ENCODE results near the gene CNBD2. TPM values are rescaled to one million over a fixed set of nuclear protein-coding genes. Genes with fewer than 3 reads are reported as not detected.
"Not testable (repeated sequence)": the region's sequence is repeated elsewhere in the genome, so short reads cannot be mapped to it uniquely, and the experiment has no call there.

Gene CNBD2
- total RNA-seq, 1 experiment from 2014 or later: 8.4 TPM

- no peaks in the 10 kb centered on the region for H3K9me3 ChIP-seq (ENCODE audit: low read length)
- H3K9ac ChIP-seq (ENCODE audit: low read length): no peak overlapping the region
- no peaks in the 10 kb centered on the region for H3K36me3 ChIP-seq (ENCODE audit: insufficient read depth, low read length)
- no peak overlapping the region for H3K4me3 ChIP-seq (ENCODE audit: low read length)
- H3K4me1 ChIP-seq (ENCODE audit: low read length): peaks cover 9% of the 10 kb centered on the region
- H3K27me3 ChIP-seq (ENCODE audit: low read length): no peaks in the 10 kb centered on the region
- DNase-seq: no peak
- H3K27ac ChIP-seq (ENCODE audit: low read length): no peak overlapping the region
- H2AFZ ChIP-seq (ENCODE audit: low read length): no peak overlapping the region
- no peaks in the 10 kb centered on the region for H3K79me2 ChIP-seq (ENCODE audit: low read length)
- no peaks in the 10 kb centered on the region for H3K9me2 ChIP-seq (replicated peaks; ENCODE audit: insufficient read depth, low read length)
- no peak overlapping the region for H3K4me2 ChIP-seq (ENCODE audit: low read depth, low read length, poor library complexity, severe bottlenecking)
- H4K20me1 ChIP-seq (ENCODE audit: insufficient read depth, low read depth, low read length): no peaks in the 10 kb centered on the region
Observed at GRCh38 chr20:36071848-36072247, 103.5 kb downstream of the CNBD2 start.

GRCh38 chr20:36074983-36075382 lies 106.6 kb downstream of the CNBD2 start:
- H3K9me2 ChIP-seq (replicated peaks; ENCODE audit: insufficient read depth, low read length): no peaks in the 10 kb centered on the region
- no peaks in the 10 kb centered on the region for H3K36me3 ChIP-seq (ENCODE audit: insufficient read depth, low read length)
- no peaks in the 10 kb centered on the region for H3K79me2 ChIP-seq (ENCODE audit: low read length)
- H4K20me1 ChIP-seq (ENCODE audit: insufficient read depth, low read depth, low read length): no peaks in the 10 kb centered on the region
- H3K4me3 ChIP-seq (ENCODE audit: low read length): no peak overlapping the region
- peak; percentile 50 for DNase-seq
- H3K9me3 ChIP-seq (ENCODE audit: low read length): peaks cover 3% of the 10 kb centered on the region; the same call in 1 of the 2 replicates
- peaks cover 18% of the 10 kb centered on the region for H3K4me1 ChIP-seq (ENCODE audit: low read length)
- no peak overlapping the region for H3K27ac ChIP-seq (ENCODE audit: low read length)
- H3K9ac ChIP-seq (ENCODE audit: low read length): no peak overlapping the region
- H2AFZ ChIP-seq (ENCODE audit: low read length): 0 out of 2 replicates have a peak overlapping the region, but pooled peaks have one; percentile 2
- no peaks in the 10 kb centered on the region for H3K27me3 ChIP-seq (ENCODE audit: low read length)
- H3K4me2 ChIP-seq (ENCODE audit: low read depth, low read length, poor library complexity, severe bottlenecking): peak overlapping the region; percentile 39

- H3K9me2 ChIP-seq (replicated peaks; ENCODE audit: insufficient read depth, low read length); H3K36me3 ChIP-seq (ENCODE audit: insufficient read depth, low read length); H3K79me2 ChIP-seq (ENCODE audit: low read length); H4K20me1 ChIP-seq (ENCODE audit: insufficient read depth, low read depth, low read length); H3K9me3 ChIP-seq (ENCODE audit: low read length); H3K4me3 ChIP-seq (ENCODE audit: low read length); H2AFZ ChIP-seq (ENCODE audit: low read length); H3K4me2 ChIP-seq (ENCODE audit: low read depth, low read length, poor library complexity, severe bottlenecking); H3K27ac ChIP-seq (ENCODE audit: low read length); H3K9ac ChIP-seq (ENCODE audit: low read length); H3K27me3 ChIP-seq (ENCODE audit: low read length): not testable (repeated sequence)
- DNase-seq: peak; percentile 63
- H3K4me1 ChIP-seq (ENCODE audit: low read length): peaks cover 18% of the 10 kb centered on the region
Observed at GRCh38 chr20:36077762-36078161, 109.4 kb downstream of the CNBD2 start.

- Histone ChIP-seq H4K20me1 (ENCODE audit: insufficient read depth, low read depth, low read length) (no peaks in the 10 kb centered on the region), H3K79me2 (ENCODE audit: low read length) (no peaks in the 10 kb centered on the region), H3K36me3 (ENCODE audit: insufficient read depth, low read length) (no peaks in the 10 kb centered on the region), H3K27me3 (ENCODE audit: low read length) (no peaks in the 10 kb centered on the region), H3K4me3 (ENCODE audit: low read length) (no peak overlapping the region), H3K9ac (ENCODE audit: low read length) (no peak overlapping the region), H2AFZ (ENCODE audit: low read length) (no peak overlapping the region), H3K9me3 (ENCODE audit: low read length) (peaks cover 3% of the 10 kb centered on the region; the same call in 1 of the 2 replicates), H3K27ac (ENCODE audit: low read length) (no peak overlapping the region), H3K9me2 (replicated peaks; ENCODE audit: insufficient read depth, low read length) (no peaks in the 10 kb centered on the region), H3K4me1 (ENCODE audit: low read length) (peaks cover 18% of the 10 kb centered on the region), H3K4me2 (ENCODE audit: low read depth, low read length, poor library complexity, severe bottlenecking) (no peak overlapping the region)
- DNase-seq: no peak
Observed at GRCh38 chr20:36079486-36079885, 111.1 kb downstream of the CNBD2 start.

GRCh38 chr20:36079984-36080383 lies 111.6 kb downstream of the CNBD2 start:
- not testable (repeated sequence) for H3K27ac ChIP-seq (ENCODE audit: low read length); H3K79me2 ChIP-seq (ENCODE audit: low read length); H3K27me3 ChIP-seq (ENCODE audit: low read length); H3K4me2 ChIP-seq (ENCODE audit: low read depth, low read length, poor library complexity, severe bottlenecking); H3K4me3 ChIP-seq (ENCODE audit: low read length); H3K9me3 ChIP-seq (ENCODE audit: low read length); H3K36me3 ChIP-seq (ENCODE audit: insufficient read depth, low read length); H2AFZ ChIP-seq (ENCODE audit: low read length); H3K9me2 ChIP-seq (replicated peaks; ENCODE audit: insufficient read depth, low read length); DNase-seq; H3K9ac ChIP-seq (ENCODE audit: low read length); H4K20me1 ChIP-seq (ENCODE audit: insufficient read depth, low read depth, low read length)
- peaks cover 14% of the 10 kb centered on the region for H3K4me1 ChIP-seq (ENCODE audit: low read length)

Small RNAs within 50 kb of the gene (small RNA-seq; reads per million reads assigned to genes)
- gene RNU6-937P: not detected

Other genes with a start within 250 kb of the CNBD2 start
- gene RBM39, start 226.3 kb upstream of the CNBD2 start, total RNA-seq (2014; rRNA removed; shearing (Covaris generic); ENCODE audit: low replicate concordance): 315 and 375 TPM in 2 replicates
- 27.8 and 41.7 TPM in 2 replicates for gene PHF20, start 196.6 kb upstream of the CNBD2 start, total RNA-seq (2014; rRNA removed; shearing (Covaris generic); ENCODE audit: low replicate concordance)
- 75.9 and 123 TPM in 2 replicates for gene SCAND1, start 14.1 kb upstream of the CNBD2 start, total RNA-seq (2014; rRNA removed; shearing (Covaris generic); ENCODE audit: low replicate concordance)
- gene EPB41L1, start 186.2 kb downstream of the CNBD2 start, total RNA-seq (2014; rRNA removed; shearing (Covaris generic); ENCODE audit: low replicate concordance): 5.9 and 10.6 TPM in 2 replicates